ENCODE data around the gene LRRFIP1.
"Not testable (repeated sequence)": the region's sequence is repeated elsewhere in the genome, so short reads cannot be mapped to it uniquely, and the experiment has no call there.

LRRFIP1 gene

GRCh38 chr2:237732070-237732469 is 104.7 kb downstream of the LRRFIP1 start:
- DNase-seq, result no peak

GRCh38 chr2:237732790-237733381 is 105.5 kb downstream of the LRRFIP1 start:
- DNase-seq, result no peak

GRCh38 chr2:237733677-237734300 is 106.4 kb downstream of the LRRFIP1 start:
- no peak for DNase-seq

- no peak for DNase-seq
Measured at GRCh38 chr2:237734905-237735623, 107.7 kb downstream of the LRRFIP1 start.

DNA sequence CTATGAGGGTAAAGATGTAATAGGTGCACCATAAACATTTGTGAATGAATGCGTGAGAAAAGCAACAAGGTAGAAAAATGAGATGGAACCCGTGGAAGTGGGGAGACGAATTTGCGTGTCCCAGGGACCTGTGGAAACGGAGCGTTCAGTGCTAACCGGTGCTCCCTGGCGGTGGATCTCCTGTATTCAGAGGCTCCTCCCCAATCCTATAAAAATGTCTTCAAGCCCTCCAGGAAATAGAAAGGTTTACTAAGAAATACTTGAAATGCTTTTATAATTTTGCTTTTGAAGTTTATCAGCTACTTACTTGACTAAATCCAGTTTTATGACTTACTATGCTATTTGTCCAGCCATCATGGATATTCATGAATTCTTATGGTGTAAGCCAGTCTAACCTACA is 108.4 kb downstream of the LRRFIP1 start:
- no peak for DNase-seq

GRCh38 chr2:237736783-237737182 is 109.4 kb downstream of the LRRFIP1 start:
- no peak for DNase-seq

DNA sequence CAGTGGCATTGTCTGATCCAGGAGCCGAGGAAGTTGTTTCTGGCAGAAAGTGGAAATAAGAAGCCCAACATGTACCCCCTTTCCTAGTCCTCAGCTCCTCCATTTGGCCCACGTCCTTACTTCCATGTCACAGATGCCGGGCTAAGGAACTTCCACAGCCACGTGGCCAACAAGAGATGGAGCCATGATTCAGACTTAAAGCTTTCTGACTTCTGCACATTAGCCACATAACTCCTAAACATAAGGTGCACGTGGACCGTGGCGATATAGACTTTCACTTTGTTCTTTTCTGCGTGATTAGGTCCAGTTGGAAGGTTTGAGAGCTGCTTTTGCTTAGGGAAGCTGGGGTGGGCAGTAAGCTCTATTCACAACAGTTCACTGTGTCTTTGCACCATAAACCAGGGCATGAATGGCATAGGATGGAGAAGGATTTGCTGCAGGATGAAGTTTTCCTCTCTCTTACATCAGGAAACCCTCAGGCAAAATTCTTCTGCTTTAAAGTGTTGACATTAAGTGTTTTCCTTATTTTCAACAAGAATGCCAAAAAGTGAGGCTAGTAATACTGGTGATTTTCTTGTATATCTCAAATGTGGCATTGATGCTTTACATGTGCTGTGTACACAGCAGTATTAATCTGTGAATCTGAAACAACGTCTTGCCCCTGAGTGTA is 109.9 kb downstream of the LRRFIP1 start:
- no peak for DNase-seq

DNA sequence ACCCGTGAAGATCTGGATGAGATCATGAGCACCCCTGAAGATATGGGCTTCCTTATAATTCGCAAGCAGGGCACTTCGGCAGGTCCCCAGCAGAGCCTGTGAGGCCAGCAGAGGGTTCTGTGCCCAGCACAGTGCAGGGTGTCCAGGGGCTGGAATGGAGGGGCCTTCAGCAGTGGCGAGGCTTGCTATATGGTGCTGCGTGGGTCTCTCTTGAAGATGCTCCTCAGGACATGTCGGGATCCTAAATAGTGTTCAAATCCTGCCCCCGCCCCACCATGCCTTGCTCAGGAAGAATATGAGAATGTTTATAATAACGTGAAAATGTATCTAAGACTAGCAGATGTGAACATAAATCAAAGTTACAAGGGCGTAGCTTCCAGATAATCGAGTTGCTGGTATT is 110.9 kb downstream of the LRRFIP1 start:
- DNase-seq, result no peak

GRCh38 chr2:237739101-237739500 is 111.7 kb downstream of the LRRFIP1 start:
- no peak for DNase-seq

DNA sequence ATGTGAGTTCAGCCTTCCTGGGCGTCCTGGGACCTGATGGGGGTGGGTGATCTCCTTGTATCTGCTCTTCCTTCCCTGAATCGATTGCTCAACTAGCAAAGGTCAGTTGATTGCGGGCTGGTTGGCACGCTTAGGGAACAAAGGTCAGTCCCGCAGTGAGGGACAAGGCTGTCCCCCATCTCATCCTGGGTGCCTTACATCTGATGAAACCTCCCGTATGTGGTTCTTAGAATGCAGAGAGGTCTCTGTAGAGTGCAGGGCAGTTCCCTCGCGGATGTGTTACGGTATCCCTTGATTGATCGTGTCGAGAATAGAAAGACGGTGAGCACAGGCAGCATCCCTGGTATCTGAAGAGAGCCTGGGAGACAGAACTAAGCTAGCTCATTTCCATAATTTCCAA is 114.8 kb downstream of the LRRFIP1 start:
- DNase-seq, result no peak

GRCh38 chr2:237742614-237743013 is 115.2 kb downstream of the LRRFIP1 start:
- no peak for DNase-seq

- DNase-seq, result no peak
Measured at GRCh38 chr2:237743024-237743423, 115.6 kb downstream of the LRRFIP1 start.

GRCh38 chr2:237743561-237744269 is 116.3 kb downstream of the LRRFIP1 start:
- DNase-seq, result no peak

GRCh38 chr2:237744270-237744612 is 116.9 kb downstream of the LRRFIP1 start:
- DNase-seq, result no peak

DNA sequence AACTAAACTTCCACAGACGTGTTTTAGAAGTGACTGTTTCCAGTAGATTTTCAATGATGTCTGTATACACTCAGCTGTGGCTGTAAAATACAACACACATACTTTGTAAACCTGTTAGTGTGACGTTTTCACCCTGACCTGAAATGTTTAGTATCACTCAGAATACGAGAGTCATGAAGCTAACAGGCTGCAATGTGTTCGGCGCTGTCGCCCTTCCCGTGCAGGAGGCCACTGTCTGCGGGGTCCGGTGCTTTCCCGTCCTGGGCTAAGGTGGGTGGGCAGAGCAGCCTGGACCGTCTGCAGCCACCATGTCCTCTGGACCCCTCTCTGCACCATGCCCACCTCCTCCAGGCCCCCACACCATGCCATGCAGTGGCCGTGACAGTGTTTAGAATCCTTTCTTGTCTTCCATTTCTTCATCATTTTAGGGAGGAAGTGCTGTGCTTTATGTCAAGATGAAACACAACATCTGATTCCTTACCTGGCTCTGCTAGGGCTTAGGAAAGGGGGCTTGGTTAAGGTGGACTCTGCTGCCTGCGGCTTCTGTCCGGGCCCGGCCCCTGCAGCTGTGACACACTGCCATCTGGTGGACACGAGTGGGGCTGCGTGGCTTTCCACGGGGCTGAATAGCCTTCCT is 117.3 kb downstream of the LRRFIP1 start:
- DNase-seq, result peak; percentile 39 to 81 (median 71)

GRCh38 chr2:237745250-237745613 is 117.8 kb downstream of the LRRFIP1 start:
- no peak for DNase-seq

DNA sequence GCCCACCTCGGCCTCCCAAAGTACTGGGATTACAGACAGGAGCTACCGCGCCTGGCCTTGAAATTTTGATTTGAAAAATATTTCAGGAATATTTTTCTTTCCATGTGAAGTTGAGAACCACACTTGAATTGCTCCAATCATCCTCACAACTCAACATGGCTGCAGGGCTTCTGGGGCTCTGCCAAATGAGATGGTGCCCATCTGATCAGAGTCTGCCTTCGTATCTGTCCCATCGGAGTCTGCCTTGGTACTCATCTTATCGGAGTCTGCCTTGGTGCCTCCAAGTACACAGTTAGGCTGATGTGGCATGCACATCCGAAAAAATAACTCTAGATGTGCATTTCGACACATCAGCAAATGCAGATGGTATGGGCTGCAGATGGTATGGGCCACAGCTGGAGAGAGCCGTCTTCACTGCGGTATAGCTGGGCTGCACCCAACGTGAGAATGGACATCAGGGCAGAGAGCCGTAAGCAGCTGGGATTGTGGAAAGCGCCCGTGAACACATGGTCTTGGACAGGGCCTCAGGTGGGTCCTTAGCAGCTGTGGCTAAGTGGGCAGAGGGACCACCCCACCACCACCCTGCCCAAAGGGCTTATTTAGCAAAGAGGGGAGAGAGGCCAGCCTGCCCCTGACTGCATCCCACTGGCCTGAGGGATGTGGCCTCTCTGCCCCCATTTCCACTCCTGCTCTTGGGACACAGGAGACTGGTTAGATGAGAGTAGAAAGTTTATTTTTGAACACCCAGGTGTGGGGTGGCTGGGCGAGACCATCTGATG is 119.1 kb downstream of the LRRFIP1 start:
- no peak for DNase-seq

GRCh38 chr2:237747189-237747588 is 119.8 kb downstream of the LRRFIP1 start:
- DNase-seq, result no peak

GRCh38 chr2:237749002-237749401 is 121.6 kb downstream of the LRRFIP1 start:
- DNase-seq, result no peak

DNA sequence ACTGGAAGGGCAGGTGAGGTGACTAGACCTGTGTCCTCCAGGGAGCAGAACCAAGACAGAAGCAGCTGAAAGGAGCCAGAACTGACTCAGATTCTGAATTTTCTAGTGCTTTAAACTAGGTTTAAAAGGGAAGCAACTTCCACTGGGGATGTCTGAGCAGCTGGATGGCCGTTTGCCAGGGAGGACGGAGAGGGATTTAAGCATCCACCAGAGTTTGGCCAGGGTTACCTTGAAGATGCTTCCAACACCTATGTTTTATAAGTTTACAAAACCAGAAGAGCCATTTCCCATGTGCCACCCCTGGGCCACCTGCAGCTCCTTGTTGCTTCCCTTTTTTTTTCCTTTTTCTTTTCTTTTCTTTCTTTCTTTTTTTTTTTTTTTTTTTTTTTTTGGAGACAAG is 122.6 kb downstream of the LRRFIP1 start:
- no peak for DNase-seq

GRCh38 chr2:237750441-237750840 is 123.1 kb downstream of the LRRFIP1 start:
- not testable (repeated sequence) for DNase-seq

- DNase-seq, result no peak
Measured at GRCh38 chr2:237752761-237753165, 125.4 kb downstream of the LRRFIP1 start.

All from stimulated activated naive CD4-positive, alpha-beta T cell (primary cell).